Type B pancreatic cell (in vitro differentiated cells): ENCODE results near the gene EHBP1. TPM values are rescaled to one million over a fixed set of nuclear protein-coding genes. Genes with fewer than 3 reads are reported as not detected.

Source experiments
- DNase-seq: peaks from one replicate; pipeline ENCODE4 v3.0.0; 2021; ENCODE audit warnings: mixed read lengths; ENCODE audit not compliant: unreplicated experiment; ENCODE audit errors: extremely low spot score
- H3K27ac Mint-ChIP-seq: 2 replicates; pipeline ENCODE4 v1.8.0; 2021; ENCODE audit warnings: mild to moderate bottlenecking, mixed read lengths
- H3K27me3 Mint-ChIP-seq: 2 replicates; pipeline ENCODE4 v1.8.0; 2021; ENCODE audit warnings: mixed read lengths
- H3K36me3 Mint-ChIP-seq: 2 replicates; pipeline ENCODE4 v1.8.0; 2021; ENCODE audit warnings: mixed read lengths
- H3K4me1 Mint-ChIP-seq: one replicate; pipeline ENCODE4 v1.8.0; 2021; ENCODE audit warnings: mixed read lengths; ENCODE audit not compliant: unreplicated experiment
- H3K4me3 Mint-ChIP-seq: 2 replicates; pipeline ENCODE4 v1.8.0; 2021; ENCODE audit warnings: mild to moderate bottlenecking, mixed read lengths
- H3K9me3 Mint-ChIP-seq: 2 replicates; pipeline ENCODE4 v1.8.0; 2021; ENCODE audit warnings: mixed read lengths
- CTCF ChIP-seq: fragments of 200-600 bp; sonication (generic); conservative IDR thresholded peaks from 2 replicates; pipeline ENCODE4 v1.5.0; 2021; ENCODE audit warnings: antibody characterized with exemption, mild to moderate bottlenecking
- total RNA-seq: library from RNA; stranded (reverse); gene quantifications from 2 replicates; pipeline ENCODE4 v1.2.1, GENCODE V29; 2021; ENCODE audit warnings: low replicate concordance

Gene EHBP1
- total RNA-seq, 1 donor from 2014 or later: 59.2 TPM

- H3K4me1 Mint-ChIP-seq: peaks cover 37% of the 10 kb centered on the region
- H3K36me3 Mint-ChIP-seq: peaks cover 4% of the 10 kb centered on the region
- DNase-seq: no peak
- peaks cover 4% of the 10 kb centered on the region for H3K9me3 Mint-ChIP-seq
- no peak for TF ChIP-seq CTCF
- H3K27me3 Mint-ChIP-seq: no peaks in the 10 kb centered on the region
- H3K4me3 Mint-ChIP-seq: no peak overlapping the region
- H3K27ac Mint-ChIP-seq: peak overlapping the region; percentile 37
Observed at GRCh38 chr2:62736899-62737559, 31.5 kb downstream of the EHBP1 start.

GRCh38 chr2:62738981-62739936 lies 33.7 kb downstream of the EHBP1 start:
- TF ChIP-seq CTCF: no peak
- no peak for DNase-seq
- no peak overlapping the region for H3K4me3 Mint-ChIP-seq
- H3K27ac Mint-ChIP-seq: no peak overlapping the region
- H3K36me3 Mint-ChIP-seq: no peaks in the 10 kb centered on the region
- H3K4me1 Mint-ChIP-seq: peaks cover 30% of the 10 kb centered on the region
- no peaks in the 10 kb centered on the region for H3K9me3 Mint-ChIP-seq
- no peaks in the 10 kb centered on the region for H3K27me3 Mint-ChIP-seq

- Mint-ChIP-seq H3K4me3 (no peak overlapping the region), H3K27ac (no peak overlapping the region), H3K36me3 (no peaks in the 10 kb centered on the region), H3K4me1 (peaks cover 35% of the 10 kb centered on the region), H3K27me3 (no peaks in the 10 kb centered on the region), H3K9me3 (no peaks in the 10 kb centered on the region)
- DNase-seq: no peak
- TF ChIP-seq CTCF: no peak
Observed at GRCh38 chr2:62740221-62740620, 34.7 kb downstream of the EHBP1 start.

- H3K36me3 Mint-ChIP-seq: no peaks in the 10 kb centered on the region
- H3K9me3 Mint-ChIP-seq: no peaks in the 10 kb centered on the region
- no peak overlapping the region for H3K27ac Mint-ChIP-seq
- no peak overlapping the region for H3K4me3 Mint-ChIP-seq
- TF ChIP-seq CTCF: no peak
- no peak for DNase-seq
- no peaks in the 10 kb centered on the region for H3K27me3 Mint-ChIP-seq
- peaks cover 39% of the 10 kb centered on the region for H3K4me1 Mint-ChIP-seq
Observed at GRCh38 chr2:62741127-62741526, 35.6 kb downstream of the EHBP1 start.

- no peak for DNase-seq
Observed at GRCh38 chr2:62741954-62742722, 36.6 kb downstream of the EHBP1 start.

More at GRCh38 chr2:62741954-62742722, 36.6 kb downstream of the EHBP1 start:
- H3K27ac Mint-ChIP-seq: no peak overlapping the region
- H3K27me3 Mint-ChIP-seq: no peaks in the 10 kb centered on the region
- H3K9me3 Mint-ChIP-seq: no peaks in the 10 kb centered on the region
- H3K4me3 Mint-ChIP-seq: no peak overlapping the region
- no peak for TF ChIP-seq CTCF
- H3K4me1 Mint-ChIP-seq: peaks cover 33% of the 10 kb centered on the region
- H3K36me3 Mint-ChIP-seq: no peaks in the 10 kb centered on the region
